ENCODE data around the gene LANCL2. TPM values are rescaled to one million over a fixed set of nuclear protein-coding genes. Genes with fewer than 3 reads are reported as not detected.

LANCL2 gene
- total and polyA plus RNA-seq, 4 donors, result 6.2 to 11.9 (median 10.8) TPM

GRCh38 chr7:55426676-55427075, 61.5 kb downstream of the LANCL2 start:
- Histone ChIP-seq H3K4me3 (ENCODE audit: low read depth in 1 of 3, low read length in 3 of 3) (no peak overlapping the region), H3K9ac (ENCODE audit: low read depth in 1 of 2, low read length in 2 of 2) (no peak overlapping the region), H3K9me3 (ENCODE audit: control insufficient read depth in 4 of 4, low read length in 3 of 4) (no peaks in the 10 kb centered on the region), H3K4me1 (ENCODE audit: control insufficient read depth in 4 of 4, insufficient read depth in 4 of 4, low read length in 3 of 4) (no peaks in the 10 kb centered on the region), H3K27ac (ENCODE audit: low read depth in 1 of 2, low read length in 2 of 2) (no peak overlapping the region), H3K36me3 (ENCODE audit: control insufficient read depth in 4 of 4, insufficient read depth in 3 of 4, low read depth in 1 of 4, low read length in 3 of 4) (peaks cover 0 to 19% (median 7%) of the 10 kb centered on the region in 4 donors), H3K27me3 (ENCODE audit: control insufficient read depth in 4 of 4, insufficient read depth in 4 of 4, low read length in 3 of 4) (no peaks in the 10 kb centered on the region)
- WGBS, result 89% methylated on average over 12 of the region's 12 CpGs
- TF ChIP-seq HNF4A (conservative IDR thresholded peaks at IDR 0.05) (no peak), MAX (IDR thresholded peaks at IDR 0.05) (no peak)
- TF ChIP-seq, protein P1, sequence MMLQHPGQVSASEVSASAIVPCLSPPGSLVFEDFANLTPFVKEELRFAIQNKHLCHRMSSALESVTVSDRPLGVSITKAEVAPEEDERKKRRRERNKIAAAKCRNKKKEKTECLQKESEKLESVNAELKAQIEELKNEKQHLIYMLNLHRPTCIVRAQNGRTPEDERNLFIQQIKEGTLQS (IDR thresholded peaks at IDR 0.05), result no peak
- no peak for DNase-seq (ENCODE audit: low spot score)

- 78% methylated on average over 4 of the region's 4 CpGs for WGBS
- H3K4me3 ChIP-seq (ENCODE audit: low read depth in 1 of 3, low read length in 3 of 3), result no peak overlapping the region
- TF ChIP-seq FOXA1 (IDR thresholded peaks at IDR 0.05), result no peak
- TF ChIP-seq, protein P2, sequence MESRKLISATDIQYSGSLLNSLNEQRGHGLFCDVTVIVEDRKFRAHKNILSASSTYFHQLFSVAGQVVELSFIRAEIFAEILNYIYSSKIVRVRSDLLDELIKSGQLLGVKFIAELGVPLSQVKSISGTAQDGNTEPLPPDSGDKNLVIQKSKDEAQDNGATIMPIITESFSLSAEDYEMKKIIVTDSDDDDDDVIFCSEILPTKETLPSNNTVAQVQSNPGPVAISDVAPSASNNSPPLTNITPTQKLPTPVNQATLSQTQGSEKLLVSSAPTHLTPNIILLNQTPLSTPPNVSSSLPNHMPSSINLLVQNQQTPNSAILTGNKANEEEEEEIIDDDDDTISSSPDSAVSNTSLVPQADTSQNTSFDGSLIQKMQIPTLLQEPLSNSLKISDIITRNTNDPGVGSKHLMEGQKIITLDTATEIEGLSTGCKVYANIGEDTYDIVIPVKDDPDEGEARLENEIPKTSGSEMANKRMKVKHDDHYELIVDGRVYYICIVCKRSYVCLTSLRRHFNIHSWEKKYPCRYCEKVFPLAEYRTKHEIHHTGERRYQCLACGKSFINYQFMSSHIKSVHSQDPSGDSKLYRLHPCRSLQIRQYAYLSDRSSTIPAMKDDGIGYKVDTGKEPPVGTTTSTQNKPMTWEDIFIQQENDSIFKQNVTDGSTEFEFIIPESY (IDR thresholded peaks at IDR 0.05), result no peak
- TF ChIP-seq FOXA2 (IDR thresholded peaks at IDR 0.05), result no peak
- H3K27me3 ChIP-seq (ENCODE audit: control insufficient read depth in 4 of 4, insufficient read depth in 4 of 4, low read length in 3 of 4), result no peaks in the 10 kb centered on the region
- H3K36me3 ChIP-seq (ENCODE audit: control insufficient read depth in 4 of 4, insufficient read depth in 3 of 4, low read depth in 1 of 4, low read length in 3 of 4), result peaks cover 0 to 19% (median 7%) of the 10 kb centered on the region in 4 donors
- no peaks in the 10 kb centered on the region for H3K4me1 ChIP-seq (ENCODE audit: control insufficient read depth in 4 of 4, insufficient read depth in 4 of 4, low read length in 3 of 4)
- no peak for DNase-seq (ENCODE audit: low spot score)
- no peaks in the 10 kb centered on the region for H3K9me3 ChIP-seq (ENCODE audit: control insufficient read depth in 4 of 4, low read length in 3 of 4)
- H3K27ac ChIP-seq (ENCODE audit: low read depth in 1 of 2, low read length in 2 of 2), result no peak overlapping the region
- no peak overlapping the region for H3K9ac ChIP-seq (ENCODE audit: low read depth in 1 of 2, low read length in 2 of 2)
These were observed 62.2 kb downstream of the LANCL2 start for GRCh38 chr7:55427342-55427741.

GRCh38 chr7:55427800-55428199, 62.7 kb downstream of the LANCL2 start:
- no peaks in the 10 kb centered on the region for H3K27me3 ChIP-seq (ENCODE audit: control insufficient read depth in 4 of 4, insufficient read depth in 4 of 4, low read length in 3 of 4)
- DNase-seq (ENCODE audit: low spot score), result no peak
- H3K4me3 ChIP-seq (ENCODE audit: low read depth in 1 of 3, low read length in 3 of 3), result no peak overlapping the region
- 96% methylated on average over 11 of the region's 11 CpGs for WGBS
- no peak overlapping the region for H3K27ac ChIP-seq (ENCODE audit: low read depth in 1 of 2, low read length in 2 of 2)
- no peak overlapping the region for H3K9ac ChIP-seq (ENCODE audit: low read depth in 1 of 2, low read length in 2 of 2)
- H3K36me3 ChIP-seq (ENCODE audit: control insufficient read depth in 4 of 4, insufficient read depth in 3 of 4, low read depth in 1 of 4, low read length in 3 of 4), result peaks cover 0 to 19% (median 7%) of the 10 kb centered on the region in 4 donors
- no peaks in the 10 kb centered on the region for H3K9me3 ChIP-seq (ENCODE audit: control insufficient read depth in 4 of 4, low read length in 3 of 4)
- no peaks in the 10 kb centered on the region for H3K4me1 ChIP-seq (ENCODE audit: control insufficient read depth in 4 of 4, insufficient read depth in 4 of 4, low read length in 3 of 4)
- no peak for TF ChIP-seq RXRA (IDR thresholded peaks at IDR 0.05)
- TF ChIP-seq MAX (IDR thresholded peaks at IDR 0.05), result no peak
- TF ChIP-seq, protein P3, sequence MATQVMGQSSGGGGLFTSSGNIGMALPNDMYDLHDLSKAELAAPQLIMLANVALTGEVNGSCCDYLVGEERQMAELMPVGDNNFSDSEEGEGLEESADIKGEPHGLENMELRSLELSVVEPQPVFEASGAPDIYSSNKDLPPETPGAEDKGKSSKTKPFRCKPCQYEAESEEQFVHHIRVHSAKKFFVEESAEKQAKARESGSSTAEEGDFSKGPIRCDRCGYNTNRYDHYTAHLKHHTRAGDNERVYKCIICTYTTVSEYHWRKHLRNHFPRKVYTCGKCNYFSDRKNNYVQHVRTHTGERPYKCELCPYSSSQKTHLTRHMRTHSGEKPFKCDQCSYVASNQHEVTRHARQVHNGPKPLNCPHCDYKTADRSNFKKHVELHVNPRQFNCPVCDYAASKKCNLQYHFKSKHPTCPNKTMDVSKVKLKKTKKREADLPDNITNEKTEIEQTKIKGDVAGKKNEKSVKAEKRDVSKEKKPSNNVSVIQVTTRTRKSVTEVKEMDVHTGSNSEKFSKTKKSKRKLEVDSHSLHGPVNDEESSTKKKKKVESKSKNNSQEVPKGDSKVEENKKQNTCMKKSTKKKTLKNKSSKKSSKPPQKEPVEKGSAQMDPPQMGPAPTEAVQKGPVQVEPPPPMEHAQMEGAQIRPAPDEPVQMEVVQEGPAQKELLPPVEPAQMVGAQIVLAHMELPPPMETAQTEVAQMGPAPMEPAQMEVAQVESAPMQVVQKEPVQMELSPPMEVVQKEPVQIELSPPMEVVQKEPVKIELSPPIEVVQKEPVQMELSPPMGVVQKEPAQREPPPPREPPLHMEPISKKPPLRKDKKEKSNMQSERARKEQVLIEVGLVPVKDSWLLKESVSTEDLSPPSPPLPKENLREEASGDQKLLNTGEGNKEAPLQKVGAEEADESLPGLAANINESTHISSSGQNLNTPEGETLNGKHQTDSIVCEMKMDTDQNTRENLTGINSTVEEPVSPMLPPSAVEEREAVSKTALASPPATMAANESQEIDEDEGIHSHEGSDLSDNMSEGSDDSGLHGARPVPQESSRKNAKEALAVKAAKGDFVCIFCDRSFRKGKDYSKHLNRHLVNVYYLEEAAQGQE (IDR thresholded peaks at IDR 0.05), result no peak
- TF ChIP-seq GABPA (IDR thresholded peaks at IDR 0.05 in 1 of 2, conservative IDR thresholded peaks at IDR 0.05 in 1 of 2), result no peak
- TF ChIP-seq RAD21 (IDR thresholded peaks at IDR 0.05), result no peak
- no peak for TF ChIP-seq NR2F2 (IDR thresholded peaks at IDR 0.05)
- no peak for TF ChIP-seq HNF4G (IDR thresholded peaks at IDR 0.05)
- no peak for TF ChIP-seq EGR1 (IDR thresholded peaks at IDR 0.05; ENCODE audit: low read depth in 2 of 2)
- TF ChIP-seq TAF1 (conservative IDR thresholded peaks at IDR 0.05), result no peak
- TF ChIP-seq, protein P2 (IDR thresholded peaks at IDR 0.05), result no peak
- TF ChIP-seq JUND (IDR thresholded peaks at IDR 0.05), result no peak
- TF ChIP-seq, protein P1 (IDR thresholded peaks at IDR 0.05), result no peak
- TF ChIP-seq YY1 (IDR thresholded peaks at IDR 0.05), result no peak
- TF ChIP-seq FOXA2 (IDR thresholded peaks at IDR 0.05), result no peak
- TF ChIP-seq HNF4A (conservative IDR thresholded peaks at IDR 0.05), result no peak
- no peak for TF ChIP-seq SP1 (IDR thresholded peaks at IDR 0.05)
- TF ChIP-seq CTCF (IDR thresholded peaks at IDR 0.05; ENCODE audit: low read depth, low read length, missing input control), result no peak
- no peak for TF ChIP-seq FOXA1 (IDR thresholded peaks at IDR 0.05)
